Activated CD8-positive, alpha-beta memory T cell treated with anti-CD3 and anti-CD28 coated beads for 1 hour (primary cell): Measurements from ENCODE around the gene OR7G2.
"Not testable (repeated sequence)": the region's sequence is repeated elsewhere in the genome, so short reads cannot be mapped to it uniquely, and the experiment has no call there.

ENCODE experiments used
- DNase-seq, 2 donors: peaks; one replicate each; pipeline ENCODE4 v3.0.0-alpha.2; 2020; ENCODE audit warnings: low read depth in 1 of 2; ENCODE audit errors: extremely low read depth in 1 of 2

Gene OR7G2

GRCh38 chr19:9075064-9075949 is 32.0 kb downstream of the OR7G2 start:
- no peak for DNase-seq

DNA sequence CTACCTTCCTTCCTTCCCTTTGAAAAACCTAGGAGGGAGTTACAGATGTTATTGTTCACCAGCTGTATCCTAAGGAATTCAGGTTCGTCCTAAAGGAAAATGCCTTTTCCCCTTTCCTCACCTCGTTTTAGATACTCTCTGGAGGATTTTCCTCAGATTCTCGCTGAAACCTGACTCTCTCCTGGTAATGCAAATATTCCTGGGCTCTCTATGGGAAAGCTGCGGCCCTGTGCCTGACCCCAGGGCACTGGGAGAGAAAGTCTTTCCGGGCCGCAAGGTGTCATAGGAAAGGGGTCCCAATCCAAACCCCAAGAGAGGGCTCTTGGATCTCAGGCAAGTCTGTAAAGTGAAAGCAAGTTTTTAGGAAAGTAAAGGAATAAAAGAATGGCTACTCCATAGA is 33.5 kb downstream of the OR7G2 start:
- no peak for DNase-seq

- DNase-seq = not testable (repeated sequence)
These were observed 35.6 kb downstream of the OR7G2 start for GRCh38 chr19:9071720-9072119.

GRCh38 chr19:9070066-9070465 is 37.2 kb downstream of the OR7G2 start:
- no peak for DNase-seq

GRCh38 chr19:9065457-9066014 is 41.7 kb downstream of the OR7G2 start:
- DNase-seq = no peak

- DNase-seq = no peak
These were observed 45.4 kb downstream of the OR7G2 start for GRCh38 chr19:9061879-9062278.

DNA sequence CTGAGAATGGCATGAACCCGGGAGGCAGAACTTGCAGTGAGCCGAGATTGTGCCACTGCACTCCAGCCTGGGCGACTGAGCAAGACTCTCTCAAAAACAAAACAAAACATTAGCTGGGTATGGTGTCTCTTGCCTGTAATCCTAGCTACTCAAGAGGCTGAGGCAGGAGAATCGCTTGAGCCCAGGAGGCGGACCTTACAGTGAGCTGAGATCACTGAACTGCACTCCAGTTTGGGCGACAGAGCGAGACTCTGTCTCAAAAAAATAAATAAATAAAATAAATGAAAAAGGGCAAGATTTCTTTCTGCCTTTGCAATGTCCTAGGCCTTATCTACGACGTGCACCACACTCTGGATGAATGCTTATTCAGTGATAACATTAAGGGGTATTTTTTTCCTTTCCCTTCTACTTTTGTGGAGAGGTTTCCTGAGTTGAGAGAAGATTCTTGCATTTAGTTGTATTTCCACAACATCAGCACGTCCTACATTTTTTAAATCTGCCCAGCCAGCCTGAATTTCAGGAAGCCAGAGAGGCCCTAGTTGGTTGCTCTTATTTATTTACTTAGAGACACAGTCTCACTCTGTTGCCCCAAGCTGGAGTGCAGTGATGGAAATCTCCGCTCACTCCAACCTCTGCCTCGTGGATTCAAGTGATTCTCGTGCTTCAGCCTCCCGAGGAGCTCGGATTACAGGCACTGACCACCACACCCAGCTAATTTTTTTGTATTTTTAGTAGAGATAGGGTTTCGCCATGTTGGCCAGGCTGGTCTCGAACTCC is 46.5 kb downstream of the OR7G2 start:
- no peak for DNase-seq

GRCh38 chr19:9058905-9059667 is 48.2 kb downstream of the OR7G2 start:
- DNase-seq = no peak

GRCh38 chr19:9057505-9058258 is 49.6 kb downstream of the OR7G2 start:
- no peak for DNase-seq

DNA sequence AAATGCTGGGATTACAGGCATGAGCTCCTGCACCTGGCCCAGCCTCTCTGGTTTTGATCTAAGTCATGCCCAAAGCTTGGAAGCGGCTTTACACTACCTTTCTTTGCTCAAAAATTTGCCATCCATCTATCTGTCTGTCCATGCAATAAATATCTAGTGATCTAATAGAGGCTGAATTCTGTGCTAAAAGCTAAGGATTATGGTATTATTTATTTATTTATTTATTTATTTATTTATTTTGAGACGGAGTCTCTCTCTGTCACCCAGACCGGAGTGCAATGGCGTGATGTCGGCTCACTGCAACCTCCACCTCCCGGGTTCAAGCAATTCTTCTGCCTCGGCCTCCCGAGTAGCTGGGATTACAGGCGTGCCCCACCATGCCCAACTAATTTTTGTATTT is 51.1 kb downstream of the OR7G2 start:
- not testable (repeated sequence) for DNase-seq

DNA sequence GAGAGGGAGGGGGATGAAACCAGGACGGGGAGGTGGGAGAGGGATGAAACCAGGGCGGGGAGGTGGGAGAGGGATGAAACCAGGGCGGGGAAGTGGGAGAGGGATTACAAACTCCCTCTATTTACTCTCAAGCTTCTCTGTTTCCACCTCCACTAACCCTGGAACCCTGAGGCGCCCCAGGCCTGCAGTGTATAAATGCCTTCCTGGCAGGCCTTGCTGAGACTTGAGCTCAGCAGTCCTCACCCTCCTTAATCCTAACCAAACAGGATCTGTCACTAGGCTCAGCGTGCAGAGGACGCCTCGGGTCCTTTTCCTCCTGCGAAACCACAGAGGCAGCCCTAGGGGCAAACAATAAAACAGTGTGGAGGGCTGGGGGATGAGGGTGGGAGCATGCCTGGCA is 52.5 kb downstream of the OR7G2 start:
- no peak for DNase-seq

DNA sequence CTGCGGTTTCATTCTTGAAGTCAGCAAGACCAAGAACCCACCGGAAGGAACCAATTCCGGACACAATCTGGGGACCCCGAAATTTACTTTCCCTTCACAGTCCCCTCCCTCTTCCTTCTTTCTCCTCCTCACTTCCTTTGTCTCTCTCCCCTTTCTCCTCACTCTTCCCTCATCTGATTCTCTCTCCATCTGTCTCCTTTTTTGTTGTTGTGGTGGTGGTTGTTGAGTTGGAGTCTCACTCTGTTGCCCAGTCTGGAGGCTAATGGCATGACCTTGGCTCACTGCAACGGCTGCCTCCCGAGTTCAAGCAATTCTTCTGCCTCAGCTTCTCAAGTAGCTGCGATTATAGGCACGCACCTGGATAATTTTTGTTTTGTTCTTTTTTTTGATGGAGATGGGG is 53.1 kb downstream of the OR7G2 start:
- DNase-seq = no peak

GRCh38 chr19:9053674-9054073 is 53.6 kb downstream of the OR7G2 start:
- DNase-seq = not testable (repeated sequence)

DNA sequence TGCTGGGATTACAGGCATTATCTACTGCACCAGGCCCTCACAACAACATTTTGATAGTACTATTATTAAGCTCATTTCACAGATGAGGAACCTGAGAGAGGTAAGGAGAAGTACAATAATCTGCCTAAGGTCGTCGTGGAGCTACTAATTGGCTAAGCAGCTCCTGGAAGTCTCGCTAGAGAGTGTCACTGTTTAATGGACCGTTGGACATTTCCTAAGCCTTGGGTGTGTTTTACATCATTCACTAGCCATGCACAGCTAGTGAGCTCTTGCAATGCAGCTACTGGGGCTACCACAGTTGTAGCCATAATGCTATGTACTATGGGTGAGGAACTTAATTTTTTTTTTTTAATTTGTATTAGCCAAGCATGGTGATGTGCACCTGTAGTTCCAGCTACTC is 54.4 kb downstream of the OR7G2 start:
- DNase-seq = no peak
